Activated CD4-positive, alpha-beta T cell treated with anti-CD3 and anti-CD28 coated beads, Interleukin-2, amount 50 U/mL, for 16 hours (primary cell): ENCODE measurements around the gene MAGT1.
"Not testable (repeated sequence)": the region's sequence is repeated elsewhere in the genome, so short reads cannot be mapped to it uniquely, and the experiment has no call there.

Source experiments
- DNase-seq: peaks from one replicate; pipeline ENCODE4 v3.0.0-alpha.2; 2020

MAGT1 gene

DNA sequence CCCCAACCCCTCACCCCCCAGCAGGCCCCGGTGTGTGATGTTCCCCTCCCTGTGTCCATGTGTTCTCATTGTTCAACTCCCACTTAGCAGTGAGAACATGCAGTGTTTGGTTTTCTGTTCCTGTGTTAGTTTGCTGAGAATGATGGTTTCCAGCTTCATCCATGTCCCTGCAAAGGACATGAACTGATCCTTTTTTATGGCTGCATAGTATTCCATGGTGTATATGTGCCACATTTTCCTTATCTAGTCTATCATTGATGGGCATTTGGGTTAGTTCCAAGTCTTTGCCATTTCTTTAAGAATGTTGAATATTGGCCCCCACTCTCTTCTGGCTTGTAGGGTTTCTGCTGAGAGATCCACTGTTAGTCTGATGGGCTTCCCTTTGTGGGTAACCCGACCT lies 73.2 kb downstream of the MAGT1 start:
- not testable (repeated sequence) for DNase-seq

DNA sequence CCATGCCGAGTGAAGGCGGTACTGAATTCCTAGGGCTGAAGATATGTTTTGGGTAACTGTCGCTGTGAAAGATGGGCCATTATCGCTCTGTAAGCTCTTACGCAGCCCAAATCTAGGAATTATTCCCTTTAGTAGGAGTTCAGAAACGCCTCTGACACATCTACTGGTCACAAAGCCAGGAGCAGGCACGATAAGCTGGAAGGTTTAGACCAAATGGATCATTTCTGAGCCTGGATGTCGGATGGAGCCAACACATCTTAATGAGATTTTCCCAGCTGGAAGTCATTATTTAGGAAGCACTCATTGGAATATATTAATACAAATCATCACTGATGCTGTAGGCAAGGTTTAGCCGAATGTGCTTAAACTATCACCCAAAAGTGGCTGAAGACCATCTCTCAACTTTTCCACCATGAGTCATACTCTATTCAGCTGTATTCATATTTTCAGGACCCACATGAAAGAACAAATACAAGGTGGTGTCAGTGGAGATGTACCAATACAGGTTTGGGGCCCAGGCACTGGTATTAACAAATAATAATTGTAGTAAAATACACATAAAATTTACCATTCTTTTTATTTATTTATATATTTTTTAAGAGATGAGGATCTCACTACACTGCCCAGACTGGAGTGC lies 75.0 kb downstream of the MAGT1 start:
- no peak for DNase-seq

DNA sequence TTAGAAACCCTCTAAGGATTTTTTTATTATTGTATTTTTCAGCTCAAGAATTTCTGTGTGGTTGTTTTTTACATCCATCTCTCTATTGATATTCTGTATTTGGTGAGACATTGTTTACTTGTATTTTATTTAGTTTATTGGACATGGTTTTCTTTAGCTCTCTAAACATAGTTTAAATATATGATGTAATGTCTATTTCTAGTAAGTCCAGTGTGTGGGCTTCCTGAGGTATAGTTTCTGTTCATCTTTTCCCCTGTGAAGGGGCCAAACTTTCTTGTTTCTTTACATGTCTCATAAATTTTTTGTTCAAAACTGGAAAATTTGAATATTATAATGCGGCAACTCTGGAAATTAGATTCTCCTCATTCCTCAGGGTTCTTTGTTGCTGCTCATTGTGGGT lies 81.0 kb downstream of the MAGT1 start:
- DNase-seq = no peak

DNA sequence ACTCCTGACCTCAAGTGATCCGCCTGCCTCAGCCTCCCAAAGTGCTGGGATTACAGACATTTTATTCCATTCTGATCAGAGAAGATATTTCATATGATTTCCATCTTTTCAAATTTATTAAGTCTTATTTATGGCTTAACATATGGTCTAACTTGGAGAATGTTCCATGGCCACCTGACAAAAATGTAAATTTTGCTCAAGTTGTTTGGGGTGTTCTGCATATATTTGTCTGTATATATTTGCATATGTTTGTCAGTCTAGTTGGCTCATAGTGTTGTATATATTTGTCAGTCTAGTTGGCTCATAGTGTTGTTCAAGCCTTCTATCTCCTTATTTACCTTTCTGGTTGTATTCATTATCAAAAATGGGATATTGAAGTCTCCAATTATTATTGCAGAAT lies 93.0 kb downstream of the MAGT1 start:
- no peak for DNase-seq

DNA sequence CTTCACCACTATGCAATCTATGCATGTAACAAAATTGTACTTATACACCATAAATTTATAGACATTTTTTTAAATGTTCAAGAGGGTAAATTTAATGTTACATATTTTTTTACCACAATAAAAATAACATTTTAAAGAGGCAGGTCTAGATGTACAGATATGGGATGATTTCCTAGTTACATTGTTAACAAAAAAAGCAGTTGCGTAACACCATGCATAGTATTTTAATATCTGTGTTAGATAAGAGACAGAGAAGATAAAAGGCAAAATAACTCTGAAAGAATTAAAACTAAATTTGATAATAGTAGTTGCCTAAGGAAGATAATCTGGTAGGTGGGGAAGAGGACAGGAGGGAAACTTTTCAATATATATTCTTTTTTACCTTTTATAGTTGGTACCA lies 100.1 kb downstream of the MAGT1 start:
- no peak for DNase-seq

DNA sequence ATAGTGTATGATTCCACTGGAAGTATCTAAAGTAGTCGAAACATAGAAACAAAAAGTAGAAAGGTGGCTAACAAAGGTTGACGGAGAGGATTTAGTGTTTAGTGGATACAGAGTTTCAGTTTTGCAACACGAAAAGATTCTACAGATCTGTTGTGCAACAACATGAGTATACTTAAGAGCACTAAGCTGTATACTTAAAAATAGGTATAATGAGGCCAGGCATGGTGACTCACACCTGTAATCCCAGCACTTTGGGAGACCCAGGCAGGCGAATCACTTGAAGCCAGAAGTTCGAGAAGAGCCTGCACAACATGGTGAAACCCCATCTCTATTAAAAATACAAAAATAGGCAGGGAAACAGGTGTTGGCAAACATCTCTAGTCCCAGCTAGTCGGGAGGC lies 101.3 kb downstream of the MAGT1 start:
- DNase-seq = no peak

DNA sequence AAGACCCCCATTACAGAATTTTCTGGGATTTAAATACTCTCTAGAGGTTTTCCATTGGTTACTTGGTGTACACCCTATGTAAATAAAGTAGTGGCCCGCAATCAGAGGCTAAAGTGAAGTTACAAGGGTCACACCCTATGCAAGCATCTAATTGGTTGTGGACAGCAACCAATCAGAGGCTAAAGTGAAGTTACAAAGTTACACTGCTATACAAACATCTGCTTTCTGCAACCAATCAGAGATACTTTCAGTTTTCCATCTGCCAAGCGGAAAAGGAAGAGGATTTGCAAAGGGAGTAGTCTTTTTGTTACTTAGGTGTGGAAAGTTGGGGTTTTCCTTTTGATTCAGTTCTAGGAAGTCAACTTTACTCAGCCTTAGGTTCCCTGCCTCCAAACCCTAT lies 107.2 kb downstream of the MAGT1 start:
- peak; percentile 63 for DNase-seq

DNA sequence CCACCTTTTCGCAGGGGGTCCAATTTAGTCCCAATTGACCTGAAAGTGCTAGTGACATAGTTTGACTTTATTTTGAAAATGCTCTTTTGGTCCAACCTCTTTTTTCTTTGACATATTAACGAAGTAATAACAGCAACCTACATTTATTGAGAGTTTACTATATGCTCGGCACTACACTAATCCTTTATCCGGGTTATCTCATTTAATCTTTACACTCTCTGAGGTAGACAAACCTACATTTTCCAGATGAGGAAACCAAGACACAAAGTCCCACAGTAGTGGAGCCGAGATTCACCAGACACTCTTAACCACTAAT lies 108.9 kb downstream of the MAGT1 start:
- no peak for DNase-seq

DNA sequence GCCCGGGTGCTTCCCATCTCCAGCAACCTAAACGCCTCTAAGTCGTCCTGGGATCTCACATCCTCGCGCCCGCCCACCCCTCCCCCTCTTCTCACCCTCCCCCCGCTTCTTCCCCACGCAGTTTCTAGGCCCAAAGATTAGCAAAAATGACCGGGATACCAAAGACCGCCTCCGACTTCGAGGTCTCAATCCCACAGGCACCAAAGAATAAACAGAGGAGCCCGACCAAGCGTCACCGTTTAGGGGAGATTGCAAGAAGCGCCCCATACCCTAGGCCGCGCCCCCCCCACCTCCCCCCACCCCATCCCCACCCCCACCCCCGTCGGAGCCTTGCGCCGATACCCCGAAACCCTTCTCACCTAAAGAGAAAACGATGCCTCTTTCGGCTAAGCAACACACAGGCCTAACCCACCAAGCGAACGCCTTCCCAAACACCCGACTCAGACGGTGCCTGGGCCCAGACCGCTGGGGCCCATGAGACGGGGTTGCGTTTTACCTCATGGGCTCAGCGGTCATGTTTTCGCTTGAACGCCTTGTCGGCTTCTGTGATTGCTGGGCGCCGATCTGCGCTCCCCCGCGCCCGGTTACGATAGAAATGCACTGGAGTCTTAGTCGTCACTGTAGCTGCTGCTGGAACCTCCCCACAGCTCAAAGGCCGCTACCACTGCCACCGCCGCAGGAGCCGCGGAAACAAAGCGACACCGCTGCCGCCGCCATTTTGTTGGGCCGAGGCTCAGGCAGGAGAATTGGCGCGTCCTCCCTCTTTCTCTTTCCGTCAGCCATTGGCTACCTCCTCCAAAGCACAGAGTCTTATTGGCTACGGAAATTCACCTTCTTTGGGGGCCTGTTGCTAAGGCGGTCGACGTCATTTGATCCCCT lies 109.5 kb downstream of the MAGT1 start, which contains the start of gene ATRX:
Gene ATRX, minus strand, starts transcription at position 731 of the 879 bp plus-strand sequence. Its CDS starts 215 bp downstream, at position 516.
- peak; percentile 87 for DNase-seq

DNA sequence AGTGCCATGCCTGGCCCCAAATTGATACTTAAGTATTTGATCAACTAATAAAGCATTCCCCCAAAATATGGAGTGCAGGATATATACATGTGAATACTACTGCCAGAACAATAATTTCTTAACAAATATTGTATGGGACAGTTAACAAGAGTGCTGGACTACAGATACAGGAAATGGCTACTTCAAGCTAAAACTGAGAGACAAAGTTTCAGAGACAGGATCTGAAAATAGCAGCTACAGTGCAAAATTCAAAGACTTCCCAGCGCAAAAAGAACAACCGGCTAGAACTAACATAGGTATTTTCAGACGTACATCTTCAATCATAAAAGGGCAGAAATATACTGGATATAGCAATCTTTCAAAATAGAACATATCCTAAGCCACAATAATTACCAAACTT lies 115.5 kb downstream of the MAGT1 start:
- DNase-seq = no peak

DNA sequence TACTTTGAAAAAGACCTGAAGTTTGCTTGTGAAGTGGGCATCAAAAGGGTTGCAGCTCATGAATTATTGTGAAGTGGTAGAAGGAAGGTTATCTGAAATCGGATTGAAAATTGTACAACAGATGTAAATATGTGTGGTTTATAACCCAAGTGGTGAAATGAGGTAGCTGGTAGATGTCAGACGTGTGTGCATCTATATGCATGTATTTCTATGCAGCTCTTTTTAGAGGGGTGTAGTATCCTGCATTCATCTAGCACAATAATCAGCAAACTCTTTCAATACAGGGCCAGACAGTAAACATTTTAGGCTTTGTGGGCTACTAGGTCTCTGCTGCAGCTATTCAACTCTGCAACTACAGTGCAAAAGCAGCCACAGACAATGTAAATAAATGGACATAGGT lies 118.6 kb downstream of the MAGT1 start:
- no peak for DNase-seq
